LNCaP clone FGC (cell line): ENCODE data around the gene FOLR1.

Experiments used
- DNase-seq: peaks from one replicate; pipeline ENCODE4 v3.0.0-alpha.2; 2011; ENCODE audit warnings: low read depth
- H3K4me3 ChIP-seq: 2 replicates; pipeline ENCODE4 v1.5.1; 2011; ENCODE audit warnings: mild to moderate bottlenecking, low read depth, low read length, control low read depth
- TF ChIP-seq, protein P1 (sequence below): IDR thresholded peaks from 2 replicates; pipeline ENCODE4 v1.5.1; 2012; ENCODE audit warnings: mild to moderate bottlenecking; ENCODE audit not compliant: control insufficient read depth, insufficient read depth; ENCODE audit errors: extremely low read depth

The FOLR1 gene

DNA sequence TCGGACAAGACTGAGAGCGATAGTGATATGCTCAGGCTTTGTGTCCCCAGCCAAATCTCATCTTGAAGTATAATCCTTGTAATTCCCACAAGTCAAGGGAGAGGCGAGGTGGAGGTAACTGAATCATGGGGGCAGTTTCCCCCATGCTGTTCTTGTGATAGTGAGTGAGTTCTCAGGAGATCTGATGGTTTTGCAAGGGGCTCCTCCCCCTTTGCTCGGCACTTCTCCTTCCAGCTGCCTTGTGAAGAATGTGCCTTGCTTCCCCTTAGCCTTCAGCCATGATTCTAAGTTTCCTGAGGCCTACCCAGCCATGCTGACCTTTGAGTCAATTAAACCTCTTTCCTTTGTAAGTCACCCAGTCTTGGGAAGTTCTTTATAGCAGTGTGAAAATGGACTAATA, 17.2 kb downstream of the FOLR1 start:
- no peak for DNase-seq
- TF ChIP-seq, protein P1, sequence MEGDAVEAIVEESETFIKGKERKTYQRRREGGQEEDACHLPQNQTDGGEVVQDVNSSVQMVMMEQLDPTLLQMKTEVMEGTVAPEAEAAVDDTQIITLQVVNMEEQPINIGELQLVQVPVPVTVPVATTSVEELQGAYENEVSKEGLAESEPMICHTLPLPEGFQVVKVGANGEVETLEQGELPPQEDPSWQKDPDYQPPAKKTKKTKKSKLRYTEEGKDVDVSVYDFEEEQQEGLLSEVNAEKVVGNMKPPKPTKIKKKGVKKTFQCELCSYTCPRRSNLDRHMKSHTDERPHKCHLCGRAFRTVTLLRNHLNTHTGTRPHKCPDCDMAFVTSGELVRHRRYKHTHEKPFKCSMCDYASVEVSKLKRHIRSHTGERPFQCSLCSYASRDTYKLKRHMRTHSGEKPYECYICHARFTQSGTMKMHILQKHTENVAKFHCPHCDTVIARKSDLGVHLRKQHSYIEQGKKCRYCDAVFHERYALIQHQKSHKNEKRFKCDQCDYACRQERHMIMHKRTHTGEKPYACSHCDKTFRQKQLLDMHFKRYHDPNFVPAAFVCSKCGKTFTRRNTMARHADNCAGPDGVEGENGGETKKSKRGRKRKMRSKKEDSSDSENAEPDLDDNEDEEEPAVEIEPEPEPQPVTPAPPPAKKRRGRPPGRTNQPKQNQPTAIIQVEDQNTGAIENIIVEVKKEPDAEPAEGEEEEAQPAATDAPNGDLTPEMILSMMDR: no peak
- no peak overlapping the region for H3K4me3 ChIP-seq

- no peak for DNase-seq
- H3K4me3 ChIP-seq: no peak within 1 kb of the TSS
- TF ChIP-seq, protein P1: no peak
Measured at GRCh38 chr11:72216638-72217037, 24.7 kb downstream of the FOLR1 start, which contains the start of gene FOLR2. Gene FOLR2, plus strand, starts transcription at chr11:72216794. Its CDS starts 1,791 bp downstream, at chr11:72218585.

DNA sequence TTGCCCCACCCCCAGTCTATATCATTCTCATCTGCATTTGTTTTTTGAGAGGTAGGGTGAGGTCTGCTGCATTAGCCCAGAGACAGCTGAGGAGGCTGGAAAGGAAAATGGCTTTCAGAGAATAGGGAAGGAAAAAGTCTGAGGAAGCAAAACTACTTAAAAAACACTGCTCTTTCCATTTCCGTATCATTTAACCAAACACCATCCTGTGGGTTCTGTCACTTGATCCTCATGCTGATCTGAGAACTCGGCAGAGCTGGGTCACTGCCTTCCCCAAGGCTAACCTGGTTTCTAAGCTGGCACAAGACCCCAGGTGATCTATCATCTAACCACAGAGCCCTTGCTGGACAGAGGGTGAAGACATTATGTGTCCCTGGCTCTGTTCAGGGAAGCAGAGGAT, 25.9 kb downstream of the FOLR1 start:
- TF ChIP-seq, protein P1: no peak

GRCh38 chr11:72218251-72218745, 26.4 kb downstream of the FOLR1 start:
- TF ChIP-seq, protein P1: no peak
- DNase-seq: no peak
- no peak overlapping the region for H3K4me3 ChIP-seq

More for the DNA sequence above, 25.9 kb downstream of the FOLR1 start:
- DNase-seq: no peak
- no peak overlapping the region for H3K4me3 ChIP-seq

DNA sequence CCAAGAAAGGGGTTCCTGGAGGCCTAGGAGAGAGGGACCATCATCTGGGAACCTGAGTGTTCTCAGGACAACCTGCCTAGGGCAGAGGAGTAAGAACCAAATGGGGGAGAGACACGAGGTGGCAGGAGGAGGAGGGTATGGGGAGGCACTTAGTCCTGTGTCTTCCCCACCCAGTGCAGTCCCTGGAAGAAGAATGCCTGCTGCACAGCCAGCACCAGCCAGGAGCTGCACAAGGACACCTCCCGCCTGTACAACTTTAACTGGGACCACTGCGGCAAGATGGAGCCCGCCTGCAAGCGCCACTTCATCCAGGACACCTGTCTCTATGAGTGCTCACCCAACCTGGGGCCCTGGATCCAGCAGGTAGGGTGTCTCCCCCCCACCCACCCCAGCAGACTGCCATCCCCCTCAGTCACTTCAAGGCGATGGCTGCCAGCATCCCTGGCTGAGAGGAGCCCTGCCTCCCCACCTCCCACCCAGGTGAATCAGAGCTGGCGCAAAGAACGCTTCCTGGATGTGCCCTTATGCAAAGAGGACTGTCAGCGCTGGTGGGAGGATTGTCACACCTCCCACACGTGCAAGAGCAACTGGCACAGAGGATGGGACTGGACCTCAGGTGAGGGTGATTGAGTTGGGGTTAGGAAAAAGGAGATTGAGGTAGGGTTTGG, 28.9 kb downstream of the FOLR1 start:
- no peak overlapping the region for H3K4me3 ChIP-seq
- TF ChIP-seq, protein P1: no peak
- DNase-seq: no peak

DNA sequence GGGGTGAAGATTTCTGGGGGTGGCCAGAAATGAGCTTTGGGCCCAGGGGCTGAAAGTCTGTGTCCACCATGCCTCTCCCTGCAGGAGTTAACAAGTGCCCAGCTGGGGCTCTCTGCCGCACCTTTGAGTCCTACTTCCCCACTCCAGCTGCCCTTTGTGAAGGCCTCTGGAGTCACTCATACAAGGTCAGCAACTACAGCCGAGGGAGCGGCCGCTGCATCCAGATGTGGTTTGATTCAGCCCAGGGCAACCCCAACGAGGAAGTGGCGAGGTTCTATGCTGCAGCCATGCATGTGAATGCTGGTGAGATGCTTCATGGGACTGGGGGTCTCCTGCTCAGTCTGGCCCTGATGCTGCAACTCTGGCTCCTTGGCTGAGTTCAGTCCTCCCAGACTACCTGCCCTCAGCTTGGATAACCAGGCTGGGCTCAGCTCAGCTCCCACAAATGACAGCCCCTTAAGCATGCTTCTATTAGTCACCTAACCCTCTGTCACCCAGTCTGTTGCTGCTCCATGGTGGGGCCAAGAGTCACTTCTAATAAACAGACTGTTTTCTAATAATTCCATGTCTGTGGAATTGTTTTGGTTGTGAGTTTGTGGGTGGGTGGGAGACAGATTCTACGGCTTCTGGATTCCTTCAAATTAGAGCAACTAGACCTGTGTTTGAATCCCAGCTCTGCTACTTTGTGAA, 29.6 kb downstream of the FOLR1 start:
- TF ChIP-seq, protein P1: no peak
- no peak overlapping the region for H3K4me3 ChIP-seq
- no peak for DNase-seq
